HEK293 (cell line): ENCODE results near the gene SYNJ1.

Experiments
- BCL11B ChIP-seq: fragments of 450-650 bp; formaldehyde crosslinking; IDR thresholded peaks from 2 replicates; pipeline ENCODE4 v1.5.1; 2016; ENCODE audit warnings: low read depth, missing biosample characterization, missing genetic modification characterization
- ZNF211 ChIP-seq: fragments of 450-650 bp; formaldehyde crosslinking; IDR thresholded peaks from 2 replicates; pipeline ENCODE4 v1.5.1; 2016; ENCODE audit warnings: low read depth, missing biosample characterization, missing genetic modification characterization
- ZNF335 ChIP-seq: fragments of 450-650 bp; formaldehyde crosslinking; conservative IDR thresholded peaks from 2 replicates; pipeline ENCODE4 v1.5.1; 2016; ENCODE audit warnings: missing biosample characterization, missing genetic modification characterization
- ZNF354C ChIP-seq: fragments of 450-650 bp; formaldehyde crosslinking; IDR thresholded peaks from 2 replicates; pipeline ENCODE4 v1.5.1; 2016; ENCODE audit warnings: missing biosample characterization, missing genetic modification characterization, low read depth, borderline replicate concordance
- ZSCAN4 ChIP-seq: fragments of 450-650 bp; formaldehyde crosslinking; IDR thresholded peaks from 2 replicates; pipeline ENCODE4 v1.5.1; 2017; ENCODE audit warnings: missing biosample characterization, missing genetic modification characterization

- no peak for TF ChIP-seq BCL11B
- no peak for TF ChIP-seq ZNF354C
- TF ChIP-seq ZNF335 (tag by site-specific recombination), result no peak
- no peak for TF ChIP-seq ZSCAN4
- TF ChIP-seq ZNF211, result no peak
Observed at GRCh38 chr21:32753818-32754585, 26.2 kb upstream of the SYNJ1 start.
